Thyroid gland (tissue), 4 donors: Measurements from ENCODE around the gene RAP2C. TPM values are rescaled to one million over a fixed set of nuclear protein-coding genes. Genes with fewer than 3 reads are reported as not detected.

Experiments
- DNase-seq, 2 donors: peaks; one replicate each; pipeline ENCODE4 v3.0.0-alpha.2; 2019
- H3K27ac ChIP-seq, 3 donors: fragments of 200-600 bp; sonication (generic); 1 replicate in 2 of 3; 2 replicates in 1 of 3; pipeline ENCODE4 v1.5.1; 2016 to 2019; ENCODE audit warnings: mild to moderate bottlenecking in 1 of 3, moderate library complexity in 1 of 3
- H3K27me3 ChIP-seq: fragments of 200-600 bp; sonication (generic); one replicate; pipeline ENCODE4 v1.5.1; 2019
- H3K36me3 ChIP-seq, 2 donors: fragments of 200-600 bp; sonication (generic); one replicate each; pipeline ENCODE4 v1.5.1; 2016 to 2019
- H3K4me1 ChIP-seq, 2 donors: fragments of 200-600 bp; sonication (generic); one replicate each; pipeline ENCODE4 v1.5.1; 2017 to 2019
- H3K4me3 ChIP-seq, 3 donors: fragments of 200-600 bp; sonication (generic); replicated peaks in 1 of 3; 1 replicate in 2 of 3; 2 replicates in 1 of 3; pipeline ENCODE4 v1.5.1; 2016; ENCODE audit warnings: mild to moderate bottlenecking in 1 of 3
- H3K9me3 ChIP-seq: fragments of 200-600 bp; sonication (generic); one replicate; pipeline ENCODE4 v1.5.1; 2017
- CTCF ChIP-seq, 6 experiments: fragments of 200-600 bp in 3 of 6; fragments of 450-650 bp in 3 of 6; sonication (generic) in 3 of 6; IDR thresholded peaks; one replicate each; pipeline ENCODE4 v1.5.1; 2016 to 2019; ENCODE audit warnings: antibody characterized with exemption in 6 of 6, mild to moderate bottlenecking in 2 of 6, inconsistent platforms in 1 of 6, moderate library complexity in 1 of 6
- POLR2A ChIP-seq, 2 donors: fragments of 450-650 bp; IDR thresholded peaks; one replicate each; pipeline ENCODE4 v1.6.1; 2017; ENCODE audit warnings: antibody characterized with exemption in 2 of 2, mild to moderate bottlenecking in 2 of 2, moderate library complexity in 1 of 2
- WGBS, 2 donors: methylation state at CpG; one replicate each; pipeline ENCODE4 v1.1.5; 2017; 5-methylcytosine and 5-hydroxymethylcytosine counted together
- intact Hi-C: fragments of 100-400 bp; cut with DNase I; formaldehyde crosslinking; loops from one replicate; pipeline ENCODE4 v1.15.1; 2023
- total RNA-seq, 4 donors: library from RNA; depleted of rRNA; stranded (reverse); fragments of >200 nt; gene quantifications; one replicate each; pipeline ENCODE4 v1.2.3, GENCODE V29; 2016

RAP2C gene
- total RNA-seq, result 10 to 100 TPM; 13.3 to 16.7 (median 14.6) TPM

GRCh38 chrX:132219343-132219768, at the start of gene RAP2C:
Gene RAP2C (minus strand): TSS chrX:132219447. CDS start chrX:132217268, 2,179 bp downstream.
- peak; percentile 74 to 77 for DNase-seq
- no peaks in the 10 kb centered on the region for H3K9me3 ChIP-seq
- peak in 5 of 6 experiments; percentile 22 to 53 (median 41) for TF ChIP-seq CTCF (IDR thresholded peaks at IDR 0.05)
- TF ChIP-seq POLR2A (IDR thresholded peaks at IDR 0.05), result peak in 1 of 2 donors; percentile 49
- peak within 1 kb of the TSS; percentile 59 to 93 (median 75) for H3K27ac ChIP-seq
- no peaks in the 10 kb centered on the region for H3K27me3 ChIP-seq
- peak within 1 kb of the TSS in 2 of 3 donors; percentile 40 to 47 for H3K4me3 ChIP-seq
- 8 to 10% methylated on average over 2 to 3 of the region's 6 CpGs for WGBS, 2 donors
- intact Hi-C loops, result no loop called here
- peaks cover 0 to 12% of the 10 kb centered on the region in 2 donors for H3K4me1 ChIP-seq
- H3K36me3 ChIP-seq, result no peaks in the 10 kb centered on the region

GRCh38 chrX:132267392-132267791, 48.1 kb upstream of the RAP2C start:
- Histone ChIP-seq H3K4me3 (no peak overlapping the region), H3K27ac (no peak overlapping the region), H3K36me3 (no peaks in the 10 kb centered on the region), H3K4me1 (peaks cover 0 to 3% of the 10 kb centered on the region in 2 donors), H3K9me3 (no peaks in the 10 kb centered on the region), H3K27me3 (no peaks in the 10 kb centered on the region)
- DNase-seq, result no peak
- TF ChIP-seq CTCF (IDR thresholded peaks at IDR 0.05) (no peak), POLR2A (IDR thresholded peaks at IDR 0.05) (no peak)
- intact Hi-C loops, result no loop called here
- 95 to 96% methylated on average over 6 of the region's 6 CpGs for WGBS, 2 donors

GRCh38 chrX:132266583-132267355, 47.5 kb upstream of the RAP2C start:
- intact Hi-C loops, result no loop called here
- TF ChIP-seq POLR2A (IDR thresholded peaks at IDR 0.05), result no peak
- TF ChIP-seq CTCF (IDR thresholded peaks at IDR 0.05), result no peak
- Histone ChIP-seq H3K4me1 (peaks cover 0 to 3% of the 10 kb centered on the region in 2 donors), H3K4me3 (no peak overlapping the region), H3K27me3 (no peaks in the 10 kb centered on the region), H3K9me3 (no peaks in the 10 kb centered on the region), H3K36me3 (no peaks in the 10 kb centered on the region), H3K27ac (no peak overlapping the region)
- 67 to 88% methylated on average over 1 of the region's 1 CpG for WGBS, 2 donors
- DNase-seq, result no peak

GRCh38 chrX:132263127-132263526, 43.9 kb upstream of the RAP2C start:
- H3K9me3 ChIP-seq, result no peaks in the 10 kb centered on the region
- no peak for DNase-seq
- WGBS, 2 donors, result 64 to 96% methylated on average over 3 of the region's 3 CpGs
- intact Hi-C loops, result no loop called here
- no peak overlapping the region for H3K27ac ChIP-seq
- no peaks in the 10 kb centered on the region for H3K36me3 ChIP-seq
- no peak overlapping the region for H3K4me3 ChIP-seq
- H3K4me1 ChIP-seq, result no peaks in the 10 kb centered on the region
- no peaks in the 10 kb centered on the region for H3K27me3 ChIP-seq
- TF ChIP-seq POLR2A (IDR thresholded peaks at IDR 0.05) (no peak), CTCF (IDR thresholded peaks at IDR 0.05) (no peak)

GRCh38 chrX:132258509-132258908, 39.3 kb upstream of the RAP2C start:
- WGBS, 2 donors, result 95 to 100% methylated on average over 1 of the region's 1 CpG
- intact Hi-C loops, result no loop called here

More at GRCh38 chrX:132258509-132258908, 39.3 kb upstream of the RAP2C start:
- no peaks in the 10 kb centered on the region for H3K36me3 ChIP-seq
- TF ChIP-seq CTCF (IDR thresholded peaks at IDR 0.05) (no peak), POLR2A (IDR thresholded peaks at IDR 0.05) (no peak)
- DNase-seq, result no peak
- no peak overlapping the region for H3K27ac ChIP-seq
- no peaks in the 10 kb centered on the region for H3K9me3 ChIP-seq
- H3K4me3 ChIP-seq, result no peak overlapping the region
- H3K27me3 ChIP-seq, result no peaks in the 10 kb centered on the region
- no peaks in the 10 kb centered on the region for H3K4me1 ChIP-seq
